Body of pancreas (tissue), 4 donors: ENCODE results near the gene SULT1C2. TPM values are rescaled to one million over a fixed set of nuclear protein-coding genes. Genes with fewer than 3 reads are reported as not detected.

Source experiments
- ATAC-seq: fragments of 150-250 bp; one replicate; pipeline ENCODE4 v1.9.1; 2016
- DNase-seq, 4 donors: peaks; one replicate each; pipeline ENCODE4 v3.0.0-alpha.2; 2019
- H3K27ac ChIP-seq, 4 donors: fragments of 200-600 bp; sonication (generic); 1 replicate in 3 of 4; 2 replicates in 1 of 4; pipeline versions ENCODE4 v1.5.1 to v1.6.1; 2016 to 2019; ENCODE audit warnings: mild to moderate bottlenecking in 1 of 4, mixed read lengths in 1 of 4, moderate library complexity in 1 of 4
- H3K27me3 ChIP-seq, 2 donors: fragments of 200-600 bp; sonication (generic); one replicate each; pipeline ENCODE4 v1.6.0; 2016; ENCODE audit warnings: mild to moderate bottlenecking in 1 of 2
- H3K36me3 ChIP-seq, 2 donors: fragments of 200-600 bp; sonication (generic); replicated peaks in 1 of 2; 2 replicates each; pipeline ENCODE4 v1.5.1; 2016; ENCODE audit warnings: low read depth in 2 of 2; ENCODE audit not compliant: insufficient read depth in 1 of 2
- H3K4me1 ChIP-seq: fragments of 200-600 bp; sonication (generic); one replicate; pipeline ENCODE4 v1.6.0; 2016
- H3K4me3 ChIP-seq, 2 donors: fragments of 200-600 bp; sonication (generic); 1 replicate in 1 of 2; 2 replicates in 1 of 2; pipeline ENCODE4 v1.5.1; 2016 to 2019
- H3K9me3 ChIP-seq, 3 donors: fragments of 200-600 bp; sonication (generic); 1 replicate in 2 of 3; 2 replicates in 1 of 3; pipeline ENCODE4 v1.5.1; 2016
- CTCF ChIP-seq, 7 experiments: fragments of 450-650 bp in 4 of 7; fragments of 200-600 bp in 3 of 7; sonication (generic) in 3 of 7; IDR thresholded peaks; one replicate each; pipeline ENCODE4 v1.5.1; 2016 to 2019; ENCODE audit warnings: antibody characterized with exemption in 7 of 7
- POLR2A ChIP-seq, 3 donors: fragments of 450-650 bp; IDR thresholded peaks; one replicate each; pipeline ENCODE4 v1.6.1; 2016; ENCODE audit warnings: antibody characterized with exemption in 3 of 3, mild to moderate bottlenecking in 2 of 3
- WGBS, 2 donors: methylation state at CpG; one replicate each; pipeline ENCODE4 v1.1.5; 2017; 5-methylcytosine and 5-hydroxymethylcytosine counted together
- intact Hi-C: fragments of 100-400 bp; cut with DNase I; formaldehyde crosslinking; loops from one replicate; pipeline ENCODE4 v1.15.1; 2023
- total RNA-seq, 2 donors: library from RNA; depleted of rRNA; stranded (reverse); fragments of >200 nt; gene quantifications; one replicate each; pipeline ENCODE4 v1.1.0, GENCODE V29; 2016

SULT1C2 gene
- total RNA-seq, 2 donors from 2014 or later: 13.2 to 25.7 TPM

- Histone ChIP-seq H3K27ac (no peak overlapping the region), H3K36me3 (no peaks in the 10 kb centered on the region), H3K9me3 (no peaks in the 10 kb centered on the region), H3K4me3 (no peak overlapping the region), H3K4me1 (no peaks in the 10 kb centered on the region), H3K27me3 (no peaks in the 10 kb centered on the region)
- DNase-seq: no peak
- 52 to 54% methylated on average over 9 of the region's 9 CpGs for WGBS, 2 donors
- intact Hi-C loops: no loop called here
- ATAC-seq: peak; percentile 47
- no peak for TF ChIP-seq POLR2A (IDR thresholded peaks at IDR 0.05)
- TF ChIP-seq CTCF (IDR thresholded peaks at IDR 0.05): no peak
These were observed 8.9 kb downstream of the SULT1C2 start for GRCh38 chr2:108297436-108298141.

- H3K27ac ChIP-seq: no peak overlapping the region
- intact Hi-C loops: no loop called here
- ATAC-seq (no peak), DNase-seq (no peak)
- WGBS, 2 donors: 61 to 66% methylated on average over 7 of the region's 7 CpGs
- no peaks in the 10 kb centered on the region for H3K9me3 ChIP-seq
- TF ChIP-seq POLR2A (IDR thresholded peaks at IDR 0.05) (no peak), CTCF (IDR thresholded peaks at IDR 0.05) (no peak)
- H3K27me3 ChIP-seq: no peaks in the 10 kb centered on the region
- no peaks in the 10 kb centered on the region for H3K4me1 ChIP-seq
- H3K4me3 ChIP-seq: no peak overlapping the region
- no peaks in the 10 kb centered on the region for H3K36me3 ChIP-seq
These were observed 12.9 kb downstream of the SULT1C2 start for GRCh38 chr2:108301558-108301957.

GRCh38 chr2:108304975-108305374 lies 16.3 kb downstream of the SULT1C2 start:
- Histone ChIP-seq H3K9me3 (no peaks in the 10 kb centered on the region), H3K4me1 (no peaks in the 10 kb centered on the region), H3K27ac (no peak overlapping the region), H3K4me3 (no peak overlapping the region), H3K36me3 (no peaks in the 10 kb centered on the region), H3K27me3 (no peaks in the 10 kb centered on the region)
- no peak for TF ChIP-seq CTCF (IDR thresholded peaks at IDR 0.05)
- TF ChIP-seq POLR2A (IDR thresholded peaks at IDR 0.05): no peak
- ATAC-seq (no peak), DNase-seq (no peak)
- 67 to 70% methylated on average over 2 of the region's 2 CpGs for WGBS, 2 donors
- intact Hi-C loops: no loop called here

GRCh38 chr2:108305901-108306300 lies 17.2 kb downstream of the SULT1C2 start:
- no peak for TF ChIP-seq POLR2A (IDR thresholded peaks at IDR 0.05)
- TF ChIP-seq CTCF (IDR thresholded peaks at IDR 0.05): no peak
- intact Hi-C loops: no loop called here
- WGBS, 2 donors: 78 to 93% methylated on average over 2 of the region's 2 CpGs

GRCh38 chr2:108309903-108310302 lies 21.2 kb downstream of the SULT1C2 start:
- H3K4me3 ChIP-seq: no peak overlapping the region
- H3K4me1 ChIP-seq: peaks cover 3% of the 10 kb centered on the region
- DNase-seq: no peak
- intact Hi-C loops: no loop called here
- H3K27me3 ChIP-seq: no peaks in the 10 kb centered on the region
- no peak overlapping the region for H3K27ac ChIP-seq
- no peak for TF ChIP-seq POLR2A (IDR thresholded peaks at IDR 0.05)
- TF ChIP-seq CTCF (IDR thresholded peaks at IDR 0.05): no peak
- H3K9me3 ChIP-seq: no peaks in the 10 kb centered on the region
- no peaks in the 10 kb centered on the region for H3K36me3 ChIP-seq
- no peak for ATAC-seq

More at GRCh38 chr2:108305901-108306300, 17.2 kb downstream of the SULT1C2 start:
- DNase-seq (no peak), ATAC-seq (no peak)
- Histone ChIP-seq H3K4me3 (no peak overlapping the region), H3K27me3 (no peaks in the 10 kb centered on the region), H3K36me3 (no peaks in the 10 kb centered on the region), H3K9me3 (no peaks in the 10 kb centered on the region), H3K27ac (no peak overlapping the region), H3K4me1 (no peaks in the 10 kb centered on the region)
